Type B pancreatic cell (in vitro differentiated cells): ENCODE data around the gene CCDC121. TPM values are rescaled to one million over a fixed set of nuclear protein-coding genes. Genes with fewer than 3 reads are reported as not detected.
"Not testable (repeated sequence)": the region's sequence is repeated elsewhere in the genome, so short reads cannot be mapped to it uniquely, and the experiment has no call there.

Experiments
- DNase-seq: peaks from one replicate; pipeline ENCODE4 v3.0.0; 2021; ENCODE audit warnings: mixed read lengths; ENCODE audit not compliant: unreplicated experiment; ENCODE audit errors: extremely low spot score
- H3K27ac Mint-ChIP-seq: 2 replicates; pipeline ENCODE4 v1.8.0; 2021; ENCODE audit warnings: mild to moderate bottlenecking, mixed read lengths
- H3K27me3 Mint-ChIP-seq: 2 replicates; pipeline ENCODE4 v1.8.0; 2021; ENCODE audit warnings: mixed read lengths
- H3K36me3 Mint-ChIP-seq: 2 replicates; pipeline ENCODE4 v1.8.0; 2021; ENCODE audit warnings: mixed read lengths
- H3K4me1 Mint-ChIP-seq: one replicate; pipeline ENCODE4 v1.8.0; 2021; ENCODE audit warnings: mixed read lengths; ENCODE audit not compliant: unreplicated experiment
- H3K4me3 Mint-ChIP-seq: 2 replicates; pipeline ENCODE4 v1.8.0; 2021; ENCODE audit warnings: mild to moderate bottlenecking, mixed read lengths
- H3K9me3 Mint-ChIP-seq: 2 replicates; pipeline ENCODE4 v1.8.0; 2021; ENCODE audit warnings: mixed read lengths
- CTCF ChIP-seq: fragments of 200-600 bp; sonication (generic); conservative IDR thresholded peaks from 2 replicates; pipeline ENCODE4 v1.5.0; 2021; ENCODE audit warnings: antibody characterized with exemption, mild to moderate bottlenecking
- total RNA-seq: library from RNA; stranded (reverse); gene quantifications from 2 replicates; pipeline ENCODE4 v1.2.1, GENCODE V29; 2021; ENCODE audit warnings: low replicate concordance

The CCDC121 gene
- total RNA-seq, 1 donor from 2014 or later = 5.6 TPM

- H3K27ac Mint-ChIP-seq = no peak overlapping the region
- peaks cover 5% of the 10 kb centered on the region for H3K36me3 Mint-ChIP-seq
- no peaks in the 10 kb centered on the region for H3K27me3 Mint-ChIP-seq
- H3K4me3 Mint-ChIP-seq = no peak overlapping the region
- no peaks in the 10 kb centered on the region for H3K4me1 Mint-ChIP-seq
- no peaks in the 10 kb centered on the region for H3K9me3 Mint-ChIP-seq
- no peak for TF ChIP-seq CTCF
- no peak for DNase-seq
These were observed 12.0 kb upstream of the CCDC121 start for GRCh38 chr2:27640722-27641245.

- DNase-seq = no peak
- no peak for TF ChIP-seq CTCF
- H3K9me3 Mint-ChIP-seq = no peaks in the 10 kb centered on the region
- no peak overlapping the region for H3K4me3 Mint-ChIP-seq
- no peaks in the 10 kb centered on the region for H3K27me3 Mint-ChIP-seq
- H3K36me3 Mint-ChIP-seq = peaks cover 21% of the 10 kb centered on the region
- H3K27ac Mint-ChIP-seq = no peak overlapping the region
- H3K4me1 Mint-ChIP-seq = no peaks in the 10 kb centered on the region
These were observed 9.9 kb upstream of the CCDC121 start for GRCh38 chr2:27638709-27639108.

GRCh38 chr2:27638037-27638637 is 9.3 kb upstream of the CCDC121 start:
- no peaks in the 10 kb centered on the region for H3K4me1 Mint-ChIP-seq
- no peak for TF ChIP-seq CTCF
- H3K9me3 Mint-ChIP-seq = no peaks in the 10 kb centered on the region
- no peak for DNase-seq
- no peak overlapping the region for H3K27ac Mint-ChIP-seq
- H3K27me3 Mint-ChIP-seq = no peaks in the 10 kb centered on the region
- no peak overlapping the region for H3K4me3 Mint-ChIP-seq
- H3K36me3 Mint-ChIP-seq = peaks cover 22% of the 10 kb centered on the region

DNA sequence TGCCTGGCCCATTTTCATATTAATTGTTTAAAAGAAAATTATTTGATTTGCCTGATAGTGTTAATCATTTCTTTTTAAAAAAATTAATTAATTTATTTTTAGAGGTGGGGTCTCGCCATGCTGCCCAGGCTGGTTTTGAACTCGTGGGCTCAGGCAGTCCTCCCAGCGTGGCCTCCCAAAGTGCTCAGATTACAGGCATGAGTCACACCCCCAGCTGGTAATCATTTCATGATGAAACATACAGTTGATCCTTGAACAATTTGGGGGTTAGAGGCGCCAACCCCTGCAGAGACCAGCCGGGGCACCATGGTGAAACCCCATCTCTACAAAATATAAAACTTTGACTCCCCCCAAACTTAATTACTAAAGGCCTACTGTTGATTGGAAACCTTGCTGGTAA is 8.0 kb upstream of the CCDC121 start:
- no peaks in the 10 kb centered on the region for H3K4me1 Mint-ChIP-seq
- H3K4me3 Mint-ChIP-seq = no peak overlapping the region
- DNase-seq = no peak
- TF ChIP-seq CTCF = no peak
- H3K27ac Mint-ChIP-seq = no peak overlapping the region
- no peaks in the 10 kb centered on the region for H3K9me3 Mint-ChIP-seq
- peaks cover 30% of the 10 kb centered on the region for H3K36me3 Mint-ChIP-seq
- no peaks in the 10 kb centered on the region for H3K27me3 Mint-ChIP-seq

DNA sequence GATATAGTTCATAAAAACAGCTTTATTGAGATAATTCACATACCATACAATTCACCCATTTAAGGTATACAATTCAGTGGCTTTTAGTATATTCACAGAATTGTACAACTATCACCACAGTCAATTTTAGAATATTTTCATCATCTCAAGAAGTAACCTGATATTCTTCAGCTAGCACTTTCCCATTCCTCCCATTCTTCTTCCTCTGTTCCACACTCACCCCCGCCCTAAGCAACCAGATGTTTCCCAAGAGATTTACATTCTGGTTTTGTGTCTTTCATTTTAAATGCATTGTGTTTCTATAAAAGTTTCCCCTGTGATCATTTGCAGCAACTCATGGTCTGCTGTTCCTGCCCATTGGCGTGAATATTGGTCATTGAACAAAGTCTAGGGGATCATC is 5.5 kb upstream of the CCDC121 start:
- Mint-ChIP-seq H3K27ac (no peak overlapping the region), H3K36me3 (peaks cover 34% of the 10 kb centered on the region), H3K4me1 (no peaks in the 10 kb centered on the region), H3K9me3 (no peaks in the 10 kb centered on the region), H3K27me3 (no peaks in the 10 kb centered on the region), H3K4me3 (no peak overlapping the region)
- DNase-seq = no peak
- TF ChIP-seq CTCF = no peak

GRCh38 chr2:27630257-27630656 is 1.4 kb upstream of the CCDC121 start:
- Mint-ChIP-seq H3K4me1 (peaks cover 12% of the 10 kb centered on the region), H3K36me3 (peaks cover 24% of the 10 kb centered on the region)
- not testable (repeated sequence) for H3K27me3 Mint-ChIP-seq, H3K9me3 Mint-ChIP-seq, DNase-seq, H3K4me3 Mint-ChIP-seq, H3K27ac Mint-ChIP-seq
